Urothelium cell line (cell line): ENCODE results near the gene FGF11.
"Not testable (repeated sequence)": the region's sequence is repeated elsewhere in the genome, so short reads cannot be mapped to it uniquely, and the experiment has no call there.

ENCODE experiments used
- DNase-seq: peaks from one replicate; pipeline ENCODE4 v3.0.0; 2011; ENCODE audit warnings: low spot score, mixed read lengths
- FAIRE-seq: peaks from 2 replicates; lab custom pipeline; 2011; peaks lifted over from hg19 to GRCh38; lab: Jason Lieb, UNC

Gene FGF11

DNA sequence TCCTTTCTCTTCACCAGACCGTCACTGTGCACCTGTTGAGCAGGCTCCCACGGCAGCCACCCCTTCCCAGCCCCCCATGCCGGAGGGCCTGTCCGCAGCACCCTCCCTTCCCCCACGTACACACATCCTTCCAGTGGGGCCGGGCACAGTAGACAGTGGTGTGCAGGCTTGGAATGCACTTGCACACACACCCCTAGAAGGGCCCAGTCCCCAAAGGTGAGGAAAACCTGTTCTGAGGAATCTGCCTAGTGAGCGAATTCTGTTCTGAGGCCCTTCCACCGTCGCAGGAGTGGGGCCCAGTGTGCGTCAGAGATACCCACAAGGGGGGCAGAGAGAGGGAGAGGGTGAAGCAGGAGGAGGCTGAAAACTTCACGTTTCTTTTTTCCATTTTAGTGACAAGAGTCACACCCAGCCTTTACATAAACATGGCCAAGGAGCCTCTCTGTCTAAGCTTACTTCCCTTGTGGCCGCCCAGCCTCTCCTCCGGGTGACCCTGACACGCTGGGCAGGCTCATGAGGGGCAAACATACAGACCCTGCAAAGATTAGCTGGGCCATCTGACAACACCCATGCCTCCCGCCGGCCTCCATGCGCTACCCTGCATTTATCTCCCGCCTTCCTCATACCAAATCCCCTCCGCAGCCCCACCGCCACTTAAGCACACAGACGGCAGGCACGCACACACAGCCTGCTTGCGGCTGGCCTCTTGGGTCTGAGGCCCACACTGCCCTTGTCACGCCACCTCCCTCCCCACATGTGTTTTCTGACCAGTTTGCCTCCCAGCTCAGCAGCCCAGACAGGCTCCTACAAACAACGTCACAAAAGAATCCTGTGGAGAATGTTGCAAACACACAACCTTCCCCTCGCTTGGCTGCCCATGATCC lies 38.3 kb downstream of the FGF11 start:
- FAIRE-seq (no peak), DNase-seq (no peak)

DNA sequence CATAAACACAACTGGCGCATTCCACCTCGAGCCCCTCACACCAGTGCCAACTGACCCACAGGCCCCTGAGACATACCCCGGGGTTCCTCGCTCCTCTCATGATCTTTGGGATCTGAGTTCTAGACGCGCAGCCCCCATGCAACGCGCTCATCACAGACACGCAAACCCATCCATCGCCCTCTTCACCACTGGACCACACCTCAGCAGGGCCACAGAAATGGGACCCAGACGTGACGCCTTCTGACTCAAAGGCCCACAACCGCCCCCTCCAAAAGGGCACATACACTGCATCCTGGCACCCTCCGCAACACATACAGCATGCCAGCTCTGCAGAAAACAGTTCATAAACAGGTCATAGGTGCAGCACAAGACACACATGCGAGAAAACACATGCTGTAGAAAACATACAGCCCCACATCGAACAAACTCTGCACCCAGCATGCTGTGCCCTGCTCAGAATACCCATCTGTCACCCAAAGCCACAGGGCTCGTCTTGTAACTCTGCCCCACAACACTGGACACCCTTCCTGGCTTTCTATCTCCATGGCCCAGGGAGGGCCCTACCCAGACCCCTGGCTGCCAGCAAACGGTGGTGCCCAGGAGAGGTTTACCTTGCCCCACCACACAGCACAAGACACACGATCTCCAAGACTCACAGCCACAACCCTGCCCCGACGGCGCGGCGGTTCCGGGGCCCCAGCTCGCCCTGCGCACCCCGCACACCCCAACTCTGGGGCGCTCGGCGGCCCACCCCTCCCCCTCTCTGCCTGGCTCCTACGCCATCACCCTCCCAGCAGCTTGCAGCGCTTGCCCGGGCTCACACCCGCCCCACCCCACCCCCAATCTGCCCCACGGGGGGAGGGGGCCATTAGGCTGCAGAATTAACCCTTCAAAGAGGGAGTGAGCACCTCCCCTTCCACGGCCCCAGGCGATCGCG lies 39.2 kb downstream of the FGF11 start:
- DNase-seq (peak; percentile 43), FAIRE-seq (no peak)

DNA sequence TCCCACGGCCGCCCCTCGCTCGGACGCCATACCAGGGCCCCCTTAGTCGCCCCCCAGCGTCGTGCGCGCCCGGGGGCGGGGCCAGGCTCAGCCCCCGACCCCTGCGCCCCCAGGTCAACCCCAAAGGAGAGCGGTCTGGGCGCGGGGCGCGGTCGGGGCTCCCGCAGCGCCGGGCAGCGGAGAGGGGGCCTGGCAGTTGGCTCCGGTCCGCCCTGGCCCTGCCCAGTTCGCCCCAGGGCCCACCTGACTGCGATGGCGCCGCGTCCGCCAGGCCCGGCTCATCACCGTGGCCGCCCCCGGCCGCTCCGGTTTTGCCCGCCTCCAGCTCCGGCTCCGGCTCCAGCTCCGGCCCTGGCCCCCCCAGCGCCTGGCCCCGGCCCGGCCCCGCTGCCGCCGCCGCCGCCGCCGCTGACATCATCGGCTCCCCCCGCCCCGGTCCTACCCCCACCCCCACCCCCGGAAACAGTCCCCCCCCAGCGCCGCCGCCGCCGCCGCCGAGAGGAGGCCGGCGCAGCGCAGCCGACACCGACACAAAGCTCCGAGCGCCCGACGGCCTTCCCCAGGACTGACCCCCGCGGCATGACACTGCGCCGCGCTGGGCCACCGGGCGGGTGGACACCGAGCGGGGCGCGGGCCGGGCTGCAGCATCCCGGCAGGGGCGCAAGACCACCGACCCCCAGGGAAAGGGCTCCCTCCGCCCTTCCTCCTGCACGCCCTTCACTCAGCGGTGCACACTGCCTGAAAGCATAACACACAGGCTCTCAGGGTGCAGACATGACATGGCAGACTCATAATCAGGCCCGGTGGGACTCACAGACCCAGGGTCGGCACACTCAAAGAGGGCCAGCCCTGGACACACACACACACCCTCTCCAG lies 40.1 kb downstream of the FGF11 start, which contains the start of gene ZBTB4:
Gene ZBTB4, minus strand, starts transcription at position 419 of the 876 bp plus-strand sequence. CDS start 12,830 bp downstream, outside the sequence.
- DNase-seq (peak; percentile 54), FAIRE-seq (no peak)

DNA sequence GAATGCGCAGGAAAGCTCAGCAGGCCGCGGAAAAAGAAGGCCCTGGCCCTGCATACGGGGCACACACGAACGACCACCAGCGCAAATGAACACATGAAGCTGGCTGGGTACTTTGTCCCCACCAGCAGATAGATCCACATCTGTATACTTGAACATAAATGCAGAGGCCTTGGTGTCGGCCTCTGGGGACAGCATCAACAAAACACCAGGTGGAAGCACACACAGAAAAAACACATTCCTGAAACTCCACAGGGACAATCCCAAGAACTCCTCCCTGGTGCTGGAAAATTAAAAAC lies 40.7 kb downstream of the FGF11 start:
- DNase-seq, result no peak
- no peak for FAIRE-seq

DNA sequence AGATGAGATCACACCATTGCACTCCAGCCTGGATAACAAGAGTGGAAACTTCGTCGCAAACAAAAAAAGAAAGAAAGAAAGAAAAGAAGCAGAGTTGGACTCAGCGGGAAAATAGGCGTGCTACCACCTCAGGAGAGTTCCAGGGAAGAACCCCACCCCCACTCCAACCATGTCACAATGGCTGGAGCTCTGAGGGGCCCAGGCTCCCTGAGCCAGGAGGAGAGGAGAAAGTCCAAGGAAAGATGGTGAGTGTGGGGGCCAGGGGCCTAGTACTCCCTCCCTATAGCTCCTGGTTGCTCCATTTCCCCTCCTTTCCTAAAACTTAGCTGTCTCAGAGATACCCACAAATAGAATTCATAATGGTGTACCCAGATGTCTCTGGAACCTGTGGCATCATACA lies 42.0 kb downstream of the FGF11 start, which contains the start of gene SLC35G6:
Gene SLC35G6, plus strand, starts transcription at position 172 of the 400 bp plus-strand sequence. Its CDS starts 71 bp downstream, at position 243.
- not testable (repeated sequence) for FAIRE-seq, DNase-seq

DNA sequence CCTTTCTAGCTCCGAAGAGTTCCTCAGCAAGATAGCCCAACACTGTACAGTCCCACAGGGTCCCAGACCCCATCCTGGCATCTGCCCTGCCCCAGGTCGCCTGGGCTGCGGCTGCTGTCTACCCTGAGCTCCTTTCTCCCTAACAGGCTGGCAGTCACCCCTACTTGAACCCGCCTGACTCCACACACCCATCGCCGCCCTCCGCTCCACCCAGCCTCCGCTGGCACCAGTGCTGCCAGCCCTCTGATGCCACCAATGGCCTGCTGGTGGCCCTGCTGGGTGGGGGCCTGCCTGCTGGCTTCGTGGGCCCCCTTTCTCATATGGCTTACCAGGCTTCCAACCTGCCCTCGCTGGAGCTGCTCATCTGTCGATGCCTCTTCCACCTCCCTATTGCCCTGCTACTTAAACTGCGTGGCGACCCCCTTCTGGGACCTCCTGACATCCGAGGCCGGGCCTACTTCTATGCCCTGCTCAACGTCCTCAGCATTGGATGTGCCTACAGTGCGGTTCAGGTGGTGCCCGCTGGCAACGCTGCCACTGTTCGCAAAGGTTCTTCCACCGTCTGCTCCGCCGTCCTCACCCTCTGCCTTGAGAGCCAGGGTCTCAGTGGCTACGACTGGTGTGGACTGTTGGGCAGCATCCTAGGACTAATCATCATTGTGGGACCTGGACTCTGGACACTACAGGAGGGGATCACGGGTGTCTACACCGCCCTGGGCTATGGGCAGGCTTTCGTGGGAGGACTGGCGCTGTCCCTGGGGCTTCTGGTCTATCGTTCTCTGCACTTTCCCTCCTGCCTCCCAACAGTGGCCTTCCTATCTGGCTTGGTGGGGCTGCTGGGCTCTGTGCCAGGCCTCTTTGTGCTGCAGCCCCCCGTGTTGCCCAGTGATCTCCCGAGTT lies 42.8 kb downstream of the FGF11 start:
- DNase-seq, FAIRE-seq: not testable (repeated sequence)

DNA sequence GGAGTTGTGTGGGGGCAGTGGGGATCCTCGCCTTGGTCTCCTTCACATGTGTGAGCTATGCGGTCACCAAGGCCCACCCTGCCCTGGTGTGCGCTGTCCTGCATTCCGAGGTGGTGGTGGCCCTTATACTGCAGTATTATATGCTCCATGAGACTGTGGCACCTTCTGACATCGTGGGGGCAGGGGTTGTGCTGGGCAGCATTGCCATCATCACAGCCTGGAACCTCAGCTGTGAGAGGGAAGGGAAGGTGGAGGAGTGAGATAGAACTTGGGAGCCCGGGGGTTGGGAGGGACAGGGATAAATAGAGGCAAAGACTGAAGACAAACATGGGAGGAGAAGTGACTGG lies 43.4 kb downstream of the FGF11 start:
- DNase-seq, FAIRE-seq: not testable (repeated sequence)

DNA sequence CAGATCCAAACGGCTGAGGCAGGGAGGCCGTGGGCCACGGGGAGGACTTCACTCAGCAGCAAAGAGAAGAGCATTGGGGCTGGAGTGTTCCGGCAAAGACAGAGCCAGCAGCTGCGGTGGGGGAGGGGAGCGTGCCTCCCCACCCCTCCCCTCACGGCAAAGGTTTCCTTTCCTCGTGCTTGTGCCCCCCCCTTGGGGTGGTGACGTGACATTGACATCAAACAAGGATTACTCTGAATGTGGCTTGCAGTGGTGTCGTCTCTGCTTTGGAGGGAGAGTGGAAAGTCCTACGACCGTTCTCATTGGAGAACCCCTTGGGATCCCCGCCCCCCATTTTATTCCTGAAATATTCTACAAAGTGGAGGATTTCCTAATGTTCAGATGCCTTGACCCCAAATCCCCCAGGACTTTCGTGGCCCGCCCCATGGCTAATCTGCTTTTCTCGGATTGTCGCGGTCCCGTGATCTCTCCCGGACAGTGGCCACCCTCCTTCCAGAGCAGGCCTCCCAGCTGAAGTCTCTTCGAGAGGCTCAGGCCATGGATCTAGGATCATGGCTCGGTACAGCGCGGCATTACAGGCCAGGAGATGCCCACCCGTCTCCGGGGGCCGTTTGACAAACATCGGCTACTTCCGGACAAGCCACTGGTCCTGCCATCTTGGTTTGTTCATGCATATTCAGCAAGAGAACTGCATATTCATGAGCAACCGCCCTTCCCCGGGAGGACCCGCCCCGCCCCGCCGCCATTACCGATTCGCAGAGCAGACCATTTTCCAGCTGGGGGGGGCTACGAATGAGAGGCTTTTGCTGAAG lies 44.1 kb downstream of the FGF11 start:
- no peak for FAIRE-seq

DNA sequence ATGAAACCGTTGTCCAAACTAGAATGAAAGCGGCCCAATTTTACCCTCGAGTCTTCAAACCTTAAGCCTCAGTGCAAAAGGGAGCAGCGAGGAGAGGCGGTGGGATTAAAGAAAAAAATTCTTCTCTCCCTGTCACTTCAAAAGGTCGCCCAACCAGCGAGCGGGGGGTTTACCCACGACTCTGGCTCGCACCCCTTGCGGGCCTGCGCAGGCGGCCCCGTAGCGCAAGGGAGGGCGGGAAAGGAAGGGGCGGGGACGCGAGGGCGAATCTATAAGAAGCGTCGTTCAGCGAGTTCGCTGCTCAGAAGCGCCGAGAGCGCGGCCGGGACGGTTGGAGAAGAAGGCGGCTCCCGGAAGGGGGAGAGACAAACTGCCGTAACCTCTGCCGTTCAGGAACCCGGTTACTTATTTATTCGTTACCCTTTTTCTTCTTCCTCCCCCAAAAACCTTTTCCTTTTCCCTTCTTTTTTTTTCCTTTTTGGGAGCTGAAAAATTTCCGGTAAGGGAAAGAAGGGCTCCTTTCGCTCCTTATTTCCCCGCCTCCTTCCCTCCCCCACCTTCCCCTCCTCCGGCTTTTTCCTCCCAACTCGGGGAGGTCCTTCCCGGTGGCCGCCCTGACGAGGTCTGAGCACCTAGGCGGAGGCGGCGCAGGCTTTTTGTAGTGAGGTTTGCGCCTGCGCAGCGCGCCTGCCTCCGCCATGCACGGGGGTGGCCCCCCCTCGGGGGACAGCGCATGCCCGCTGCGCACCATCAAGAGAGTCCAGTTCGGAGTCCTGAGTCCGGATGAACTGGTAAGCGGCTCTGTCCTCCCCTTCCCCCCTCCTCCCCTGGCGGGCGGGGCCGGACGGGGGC lies 45.0 kb downstream of the FGF11 start, which contains the start of gene POLR2A:
Gene POLR2A, plus strand, starts transcription at position 300 of the 852 bp plus-strand sequence.
- FAIRE-seq, result peak; percentile 40
- DNase-seq, result peak; percentile 96

More for the DNA sequence above, 44.1 kb downstream of the FGF11 start:
- DNase-seq, result peak; percentile 83

DNA sequence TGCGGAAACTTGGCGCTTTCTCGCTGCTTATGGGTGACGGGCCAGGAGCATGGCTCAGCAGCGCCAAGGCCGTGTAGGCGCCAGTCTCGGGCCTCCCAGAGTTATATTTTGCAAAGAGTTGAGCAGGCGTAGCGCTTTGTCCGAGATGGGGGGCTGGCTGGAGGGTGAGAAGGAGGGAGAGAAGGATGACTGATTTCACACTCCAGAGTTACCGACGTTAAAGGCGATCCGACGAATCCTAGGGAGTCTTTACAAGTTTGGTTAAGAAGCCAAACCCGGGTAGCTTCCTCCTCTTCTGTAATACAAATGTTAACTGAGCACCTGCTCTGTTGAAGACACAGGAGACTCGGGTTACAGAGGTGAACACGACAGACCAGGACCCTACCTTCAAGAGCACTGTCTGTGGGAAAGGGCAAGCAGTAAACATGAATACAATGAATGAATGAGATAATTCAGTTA lies 45.6 kb downstream of the FGF11 start:
- no peak for FAIRE-seq
- DNase-seq, result no peak

DNA sequence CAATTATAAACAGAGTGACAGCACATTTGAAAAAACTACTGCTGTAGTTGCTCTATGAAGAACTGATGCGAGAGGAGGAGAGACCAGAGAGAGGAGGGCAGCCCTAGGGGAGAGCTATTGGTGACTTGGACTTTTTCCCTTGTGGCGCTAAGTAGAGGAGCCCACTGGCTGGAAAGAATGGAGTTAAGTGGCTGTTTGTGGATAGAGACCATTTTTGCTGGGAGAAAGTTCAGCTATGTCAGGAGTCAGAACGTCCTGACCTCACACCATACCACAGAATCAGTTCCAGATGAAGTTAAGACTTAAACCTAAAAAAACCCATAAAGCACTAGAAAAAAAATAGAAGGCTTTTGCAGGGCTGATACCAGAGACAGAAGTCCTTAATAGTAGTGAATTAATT lies 46.9 kb downstream of the FGF11 start:
- DNase-seq (no peak), FAIRE-seq (no peak)

DNA sequence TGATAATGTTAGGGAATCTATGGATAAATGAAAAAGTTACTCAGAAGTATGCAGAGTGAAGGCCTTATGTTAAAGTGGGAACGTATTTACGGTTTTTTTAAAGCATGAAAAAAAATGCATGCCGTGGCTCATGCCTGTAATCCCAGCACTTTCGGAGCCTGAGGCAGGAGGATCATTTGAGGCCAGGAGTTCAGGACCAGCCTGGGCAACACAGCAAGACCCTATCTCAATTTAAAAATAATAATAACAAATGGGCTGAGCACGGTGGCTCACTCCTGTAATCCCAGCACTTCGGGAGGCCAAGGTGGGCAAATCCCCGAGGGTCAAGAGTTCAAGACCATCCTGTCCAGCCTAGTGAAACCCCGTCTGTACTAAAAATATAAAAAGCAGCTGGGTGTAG lies 50.8 kb downstream of the FGF11 start:
- DNase-seq, result no peak
- no peak for FAIRE-seq

DNA sequence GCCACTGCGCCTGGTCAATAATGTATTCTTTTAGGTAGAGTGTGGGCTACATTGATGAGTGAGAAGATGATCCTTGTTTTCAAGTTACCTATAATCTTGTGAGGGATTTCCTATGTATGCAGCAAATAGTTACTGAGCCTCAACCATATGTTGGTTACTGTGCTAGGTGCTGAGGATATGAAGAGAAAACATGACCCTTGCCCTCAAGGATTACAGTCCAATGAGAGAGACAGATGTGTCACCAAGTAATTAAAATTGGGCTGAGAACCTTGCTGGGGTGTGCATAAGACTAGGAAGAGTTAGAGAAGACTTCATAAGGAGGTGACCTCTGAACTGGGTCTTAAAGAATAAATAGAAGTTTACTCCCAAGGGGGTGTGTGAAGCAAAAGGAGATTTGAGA lies 52.3 kb downstream of the FGF11 start:
- DNase-seq, result no peak
- no peak for FAIRE-seq

DNA sequence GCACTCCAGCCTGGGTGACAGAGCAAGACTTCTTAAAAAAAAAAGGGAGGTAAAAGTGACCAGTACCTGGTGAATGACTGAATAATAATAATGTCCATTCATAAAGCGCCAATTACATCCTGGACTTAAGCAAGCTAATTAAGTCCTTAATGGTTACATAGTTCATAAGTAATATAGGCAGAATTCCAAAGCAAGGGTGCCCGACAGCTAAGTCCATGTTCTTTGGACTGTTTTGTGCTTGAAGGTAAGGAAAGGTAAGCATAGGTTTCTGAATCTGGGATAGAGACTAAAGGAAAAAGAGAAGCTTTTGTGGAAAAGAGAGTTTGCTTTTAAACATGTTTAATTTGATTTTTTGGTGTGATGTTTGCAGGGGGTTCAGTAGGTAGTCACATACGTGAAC lies 54.6 kb downstream of the FGF11 start:
- no peak for FAIRE-seq

More for the DNA sequence above, 54.6 kb downstream of the FGF11 start:
- DNase-seq, result no peak
